Stimulated activated CD8-positive, alpha-beta memory T cell treated with anti-CD3 and anti-CD28 coated beads, Interleukin-4, amount 100 ng/mL, for 48 hours (primary cell): ENCODE measurements around the gene ZMYND19.
"Not testable (repeated sequence)": the region's sequence is repeated elsewhere in the genome, so short reads cannot be mapped to it uniquely, and the experiment has no call there.

Experiments
- DNase-seq: peaks from one replicate; pipeline ENCODE4 v3.0.0-alpha.2; 2020

ZMYND19 gene

DNA sequence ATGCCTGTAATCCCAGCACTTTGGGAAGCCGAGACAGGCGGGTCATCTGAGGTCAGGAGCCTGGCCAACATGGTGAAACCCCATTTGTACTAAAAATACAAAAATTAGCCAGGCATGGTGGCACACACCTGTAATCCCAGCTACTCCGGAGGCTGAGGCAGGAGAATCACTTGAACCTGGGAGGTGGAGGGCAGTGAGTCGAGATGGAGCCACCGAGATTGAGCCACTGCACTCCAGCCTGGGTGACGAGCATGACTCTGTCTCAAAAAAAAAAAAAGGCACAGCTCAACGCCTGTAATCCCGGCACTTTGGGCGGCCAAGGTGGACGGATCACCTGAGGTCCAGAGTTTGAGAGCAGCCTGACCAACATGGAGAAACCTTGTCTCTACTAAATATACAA is 36.7 kb downstream of the ZMYND19 start:
- DNase-seq = not testable (repeated sequence)

DNA sequence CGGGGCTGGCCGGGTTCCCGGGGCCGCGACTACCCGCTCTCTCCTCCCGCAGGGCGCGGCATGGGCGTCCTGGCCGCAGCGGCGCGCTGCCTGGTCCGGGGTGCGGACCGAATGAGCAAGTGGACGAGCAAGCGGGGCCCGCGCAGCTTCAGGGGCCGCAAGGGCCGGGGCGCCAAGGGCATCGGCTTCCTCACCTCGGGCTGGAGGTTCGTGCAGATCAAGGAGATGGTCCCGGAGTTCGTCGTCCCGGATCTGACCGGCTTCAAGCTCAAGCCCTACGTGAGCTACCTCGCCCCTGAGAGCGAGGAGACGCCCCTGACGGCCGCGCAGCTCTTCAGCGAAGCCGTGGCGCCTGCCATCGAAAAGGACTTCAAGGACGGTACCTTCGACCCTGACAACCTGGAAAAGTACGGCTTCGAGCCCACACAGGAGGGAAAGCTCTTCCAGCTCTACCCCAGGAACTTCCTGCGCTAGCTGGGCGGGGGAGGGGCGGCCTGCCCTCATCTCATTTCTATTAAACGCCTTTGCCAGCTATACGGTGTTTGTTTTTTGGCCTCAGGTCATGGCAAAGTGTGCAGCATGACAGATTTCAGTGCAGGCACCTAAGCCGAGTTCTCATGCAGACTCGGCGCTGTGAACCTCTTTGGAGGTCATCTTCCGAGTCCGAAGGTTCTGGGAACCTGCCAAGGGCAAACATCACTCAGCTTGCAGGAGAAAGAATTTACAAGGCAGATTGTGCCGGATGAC is 38.1 kb downstream of the ZMYND19 start:
- peak; percentile 48 for DNase-seq

DNA sequence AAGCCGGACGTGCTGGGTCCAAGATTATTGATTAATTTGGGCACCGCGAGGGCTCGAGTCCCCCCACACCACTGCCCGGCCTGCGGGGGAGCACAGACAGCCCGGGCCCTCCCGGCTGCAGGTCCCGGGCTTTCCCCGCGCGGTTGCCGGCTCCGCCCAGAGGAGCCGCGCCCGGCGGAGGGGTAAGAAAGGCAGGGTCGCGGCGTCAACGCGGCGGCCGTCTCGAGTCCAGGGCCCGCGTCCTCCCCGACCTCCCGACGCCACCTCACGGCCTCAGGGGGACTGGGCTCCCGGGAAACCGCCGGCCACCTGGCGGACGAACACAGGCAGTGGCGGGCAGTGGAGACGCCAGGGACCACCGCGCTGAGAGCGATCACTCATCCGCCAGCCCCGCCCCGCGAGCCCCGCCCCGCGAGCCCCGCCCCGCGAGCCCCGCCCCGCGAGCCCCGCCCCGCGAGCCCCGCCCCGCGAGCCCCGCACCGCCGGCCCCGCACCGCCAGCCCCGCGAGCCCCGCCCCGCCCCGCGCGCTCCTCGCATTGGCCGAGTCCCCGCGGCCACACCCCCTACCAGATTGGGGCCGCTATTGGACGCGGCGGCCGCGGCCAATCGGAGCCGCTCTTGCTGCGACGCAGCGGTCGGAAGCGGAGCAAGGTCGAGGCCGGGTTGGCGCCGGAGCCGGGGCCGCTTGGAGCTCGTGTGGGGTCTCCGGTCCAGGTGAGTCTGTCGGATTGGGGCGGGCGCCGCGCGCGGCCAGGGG is 38.9 kb downstream of the ZMYND19 start, which contains the start of gene MRPL41:
MRPL41 (plus strand) TSS at position 616 of the 758 bp plus-strand sequence. CDS start 203 bp downstream, outside the sequence.
- peak; percentile 90 for DNase-seq

DNA sequence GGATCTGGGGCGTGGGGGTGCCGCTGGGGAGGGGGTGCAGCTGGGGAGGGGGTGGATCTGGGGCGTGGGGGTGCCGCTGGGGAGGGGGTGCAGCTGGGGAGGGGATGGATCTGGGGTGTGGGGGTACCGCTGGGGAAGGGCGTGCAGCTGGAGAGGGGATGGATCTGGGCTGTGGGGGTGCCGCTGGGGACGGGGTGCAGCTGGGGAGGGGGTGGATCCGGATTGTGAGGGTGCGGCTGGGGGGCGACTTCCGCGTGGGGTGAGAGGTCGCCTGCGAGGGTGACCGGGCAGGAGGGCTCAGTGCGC is 39.4 kb downstream of the ZMYND19 start:
- not testable (repeated sequence) for DNase-seq

DNA sequence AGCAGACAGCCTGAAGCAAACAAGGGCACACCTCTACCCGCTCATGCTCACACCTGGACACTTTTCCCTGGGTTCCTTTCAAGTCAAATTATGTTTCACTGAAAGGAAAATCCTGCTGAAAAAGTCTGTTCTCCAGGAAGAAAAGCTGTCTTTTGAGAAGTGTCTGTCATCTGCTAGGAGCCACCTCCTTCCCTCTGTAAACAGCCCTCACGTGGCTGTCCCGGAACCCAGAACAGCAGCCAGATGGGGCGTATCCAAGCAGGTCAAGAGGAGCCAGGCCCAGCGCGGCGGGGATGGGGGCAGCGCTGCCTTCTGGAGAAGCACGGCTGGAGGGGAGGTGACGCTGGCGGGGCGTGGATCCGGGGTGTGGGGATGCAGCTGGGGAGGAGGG is 40.1 kb downstream of the ZMYND19 start, which contains the start of gene PNPLA7:
PNPLA7 (minus strand) TSS at position 172 of the 391 bp plus-strand sequence. CDS start 205 bp downstream, outside the sequence.
- peak; percentile 59 for DNase-seq

DNA sequence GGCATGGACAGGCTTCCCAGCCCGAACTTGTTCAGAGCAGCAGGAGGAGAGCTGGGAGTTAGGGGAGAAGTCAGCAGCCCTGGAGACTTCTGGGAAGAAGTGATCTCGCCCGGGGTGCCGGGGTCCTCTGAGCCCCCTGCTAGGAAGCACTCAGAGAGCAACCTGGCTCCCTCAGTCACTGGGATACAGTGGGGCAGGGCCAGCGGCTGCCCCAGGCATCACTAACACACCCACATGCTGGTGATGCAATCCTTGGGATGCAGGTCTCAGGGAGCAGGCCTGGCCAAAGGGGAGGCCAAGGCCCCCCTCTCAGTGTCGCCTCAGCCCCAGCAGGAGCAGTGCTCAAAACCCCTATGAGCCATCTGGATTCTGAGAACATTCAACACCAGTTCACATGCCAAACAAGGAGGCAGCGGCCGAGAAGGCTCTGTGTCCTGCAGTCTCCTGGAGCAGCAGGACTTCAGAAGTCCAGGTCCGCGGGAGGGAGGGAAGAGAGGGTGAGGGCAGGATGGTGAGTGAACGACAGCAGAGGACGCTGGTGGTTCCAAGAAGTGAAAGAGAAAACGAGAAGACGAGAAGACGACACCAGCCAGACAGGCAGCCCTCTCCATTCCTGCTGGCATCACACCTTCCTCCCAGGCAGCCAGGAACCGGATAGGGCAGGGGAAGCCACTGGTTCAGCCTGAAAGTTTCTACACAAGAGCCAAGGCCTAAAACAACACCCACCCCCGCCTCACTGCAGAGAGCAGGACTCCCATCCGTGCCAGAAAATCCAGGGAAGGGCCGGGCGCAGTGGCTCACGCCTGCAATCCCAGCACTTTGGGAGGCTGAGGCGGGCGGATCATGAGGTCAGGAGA is 42.4 kb downstream of the ZMYND19 start:
- no peak for DNase-seq

DNA sequence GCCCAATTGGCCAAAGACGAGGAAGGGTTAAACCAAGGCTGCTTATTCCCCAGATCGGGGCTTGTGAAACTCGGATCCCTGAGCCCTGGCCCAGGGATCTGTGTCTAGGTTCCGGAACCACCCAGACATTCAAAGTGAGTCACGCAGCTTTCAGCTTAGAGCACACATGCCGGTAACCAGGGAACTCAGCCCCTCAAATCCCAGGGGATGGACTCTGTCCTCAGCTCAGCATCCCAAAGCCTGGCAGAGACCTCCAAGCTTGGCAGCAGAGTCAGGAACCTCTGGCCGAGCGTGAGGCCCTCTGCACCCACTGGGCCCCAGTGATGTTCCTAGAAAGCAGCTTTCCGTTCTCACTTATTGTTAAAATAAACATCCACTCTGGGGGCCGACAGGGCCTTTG is 45.2 kb downstream of the ZMYND19 start:
- DNase-seq = no peak

DNA sequence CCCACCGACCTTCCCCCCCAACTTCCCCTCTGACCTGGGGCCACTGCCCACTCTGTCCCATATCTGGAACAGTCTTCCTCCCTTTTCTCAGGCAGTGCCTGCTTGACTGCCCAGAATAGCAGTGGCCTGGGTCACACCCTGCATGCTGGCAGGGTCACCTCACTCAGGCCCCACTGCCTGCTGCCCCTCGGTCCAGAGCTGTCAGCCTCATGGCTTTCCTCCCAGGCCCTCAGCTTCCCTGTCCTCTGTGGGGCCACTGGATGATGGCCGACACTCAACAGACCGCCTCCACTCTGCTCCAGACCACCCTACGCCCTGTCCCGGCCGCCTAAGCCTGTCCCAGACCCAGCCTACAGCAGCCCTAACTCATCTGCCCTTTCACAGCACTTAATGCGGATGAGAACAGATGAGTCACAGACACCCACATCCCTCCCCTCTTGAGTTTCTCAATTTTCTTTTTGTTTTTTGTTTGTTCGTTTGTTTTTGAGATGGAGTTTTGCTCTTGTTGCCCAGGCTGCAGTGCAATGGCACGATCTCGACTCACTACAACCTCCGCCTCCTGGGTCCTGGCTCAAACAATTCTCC is 46.0 kb downstream of the ZMYND19 start:
- DNase-seq = no peak

DNA sequence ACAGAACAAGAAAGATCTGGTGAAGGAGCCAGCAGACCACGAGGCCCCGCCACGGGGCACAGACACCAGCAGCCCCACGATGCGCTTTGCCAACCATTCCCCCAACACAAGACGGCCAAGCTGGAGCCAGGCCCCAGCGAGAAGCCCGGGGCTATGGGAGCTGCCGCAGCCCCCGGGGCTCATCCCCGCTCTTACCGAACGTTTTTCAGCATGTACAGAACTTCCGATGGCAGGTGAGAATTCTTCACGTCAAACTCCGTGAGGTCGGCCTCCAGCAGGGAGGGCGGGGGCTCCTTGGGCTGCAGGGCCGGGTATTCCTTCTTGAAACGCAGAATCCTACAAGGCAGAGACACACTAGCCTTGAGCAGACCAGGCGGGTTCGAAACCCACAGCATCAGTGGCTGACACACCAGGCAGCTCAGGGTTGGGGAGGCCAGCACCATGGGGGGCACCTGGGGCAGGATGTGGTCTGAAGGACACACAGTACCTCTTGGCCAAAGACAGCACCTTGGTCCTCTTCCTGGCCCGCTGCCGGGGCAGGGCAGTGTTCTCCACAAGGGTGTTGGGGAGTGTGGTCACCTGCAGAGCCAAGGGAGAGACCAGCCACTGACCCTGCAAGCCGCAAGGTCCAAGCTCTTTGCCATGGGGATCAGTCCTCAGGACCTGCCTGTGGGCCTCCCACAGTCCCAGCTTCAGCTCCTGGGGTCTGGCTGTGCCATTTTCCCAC is 46.9 kb downstream of the ZMYND19 start:
- DNase-seq = no peak

DNA sequence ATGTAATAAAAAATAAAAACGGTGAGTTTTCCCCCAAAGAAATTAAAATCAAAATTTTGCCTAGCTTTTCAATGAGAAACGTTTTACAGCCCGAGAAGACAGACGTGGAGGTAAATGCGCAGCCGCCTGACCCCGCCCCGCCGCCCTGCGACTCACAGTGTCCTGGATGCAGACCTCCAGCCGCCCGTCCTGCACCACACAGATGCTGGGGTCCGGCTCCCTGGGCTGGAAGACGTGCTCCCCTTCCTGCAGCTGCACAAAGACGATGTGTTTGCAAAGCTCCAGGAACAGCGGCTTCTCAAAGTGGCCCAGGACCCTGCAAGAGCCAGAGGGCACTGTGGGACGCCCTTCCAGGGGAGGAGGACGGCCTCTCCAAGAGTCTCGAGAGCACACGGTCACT is 47.8 kb downstream of the ZMYND19 start:
- DNase-seq = no peak

DNA sequence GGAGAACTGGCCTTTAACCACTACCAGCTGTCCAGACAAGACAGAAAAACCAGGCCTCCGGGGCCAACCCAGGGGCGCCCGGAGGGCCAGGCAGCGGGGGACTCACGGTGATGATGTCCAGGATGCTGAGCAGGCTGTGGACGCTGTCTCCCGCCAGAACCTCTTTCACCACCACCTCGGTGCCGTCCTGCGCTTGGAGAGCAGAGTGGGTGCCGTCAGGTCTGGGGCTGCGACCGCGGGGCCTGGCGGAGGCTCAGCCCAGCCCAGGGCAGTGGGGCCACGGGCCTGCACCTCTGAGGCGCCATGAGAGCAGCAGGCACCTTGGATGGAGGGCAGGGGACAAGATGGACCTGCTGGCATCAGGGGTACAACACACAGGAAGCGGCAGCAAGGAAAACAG is 49.8 kb downstream of the ZMYND19 start:
- DNase-seq = no peak

DNA sequence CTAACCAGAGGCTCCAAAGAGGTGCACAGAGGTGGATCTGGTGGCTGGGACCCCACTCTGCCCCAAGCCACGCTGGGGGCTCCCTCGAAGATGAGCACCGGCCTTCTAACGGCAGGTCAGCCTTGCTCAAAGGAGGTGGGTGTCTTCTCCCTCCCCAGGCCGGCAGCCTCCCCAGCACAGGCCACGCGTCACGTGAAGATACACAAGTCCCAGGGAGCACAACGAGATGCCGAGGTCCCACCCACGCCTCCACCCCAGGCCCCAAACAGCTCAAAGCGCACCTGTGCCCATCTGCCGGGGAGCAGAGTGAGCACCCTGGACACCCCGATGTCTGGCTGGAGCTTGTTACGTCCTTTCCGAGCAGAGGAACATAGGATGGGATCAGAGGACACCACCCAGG is 52.3 kb downstream of the ZMYND19 start:
- no peak for DNase-seq

DNA sequence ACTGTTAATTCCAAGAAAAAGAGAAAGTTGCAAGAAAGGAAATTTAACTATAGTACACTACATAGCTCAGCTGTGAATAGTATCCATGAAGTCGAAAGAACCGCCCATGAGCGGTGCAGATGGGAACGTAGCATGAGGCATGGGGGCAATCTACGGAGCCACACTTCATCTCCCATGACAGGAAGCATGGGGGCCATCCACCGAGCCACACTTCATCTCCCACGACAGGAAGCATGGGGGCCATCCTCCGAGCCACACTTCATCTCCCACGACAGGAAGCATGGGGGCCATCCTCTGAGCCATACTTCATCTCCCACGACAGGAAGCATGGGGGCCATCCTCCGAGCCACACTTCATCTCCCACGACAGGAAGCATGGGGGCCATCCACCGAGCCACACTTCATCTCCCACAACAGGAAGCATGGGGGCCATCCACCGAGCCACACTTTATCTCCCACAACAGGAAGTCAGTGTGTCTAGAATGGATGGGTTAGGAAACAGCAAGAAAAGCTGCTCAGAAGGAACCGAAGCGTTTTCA is 53.6 kb downstream of the ZMYND19 start:
- not testable (repeated sequence) for DNase-seq

DNA sequence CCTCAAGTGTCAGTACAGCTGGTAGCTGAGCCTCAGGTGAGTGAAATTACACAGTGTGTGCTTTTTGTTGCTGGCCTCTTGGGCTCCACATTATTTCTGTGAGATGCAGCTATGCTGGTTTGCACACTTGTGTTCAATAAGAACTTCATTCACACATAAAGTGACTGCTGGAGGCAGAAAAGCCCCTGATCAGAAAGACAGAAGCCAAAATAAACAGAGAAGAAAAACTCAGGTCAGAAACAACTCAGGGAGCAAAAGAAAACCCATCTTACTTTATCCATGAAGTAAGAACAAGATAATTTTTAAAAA is 55.2 kb downstream of the ZMYND19 start:
- no peak for DNase-seq

DNA sequence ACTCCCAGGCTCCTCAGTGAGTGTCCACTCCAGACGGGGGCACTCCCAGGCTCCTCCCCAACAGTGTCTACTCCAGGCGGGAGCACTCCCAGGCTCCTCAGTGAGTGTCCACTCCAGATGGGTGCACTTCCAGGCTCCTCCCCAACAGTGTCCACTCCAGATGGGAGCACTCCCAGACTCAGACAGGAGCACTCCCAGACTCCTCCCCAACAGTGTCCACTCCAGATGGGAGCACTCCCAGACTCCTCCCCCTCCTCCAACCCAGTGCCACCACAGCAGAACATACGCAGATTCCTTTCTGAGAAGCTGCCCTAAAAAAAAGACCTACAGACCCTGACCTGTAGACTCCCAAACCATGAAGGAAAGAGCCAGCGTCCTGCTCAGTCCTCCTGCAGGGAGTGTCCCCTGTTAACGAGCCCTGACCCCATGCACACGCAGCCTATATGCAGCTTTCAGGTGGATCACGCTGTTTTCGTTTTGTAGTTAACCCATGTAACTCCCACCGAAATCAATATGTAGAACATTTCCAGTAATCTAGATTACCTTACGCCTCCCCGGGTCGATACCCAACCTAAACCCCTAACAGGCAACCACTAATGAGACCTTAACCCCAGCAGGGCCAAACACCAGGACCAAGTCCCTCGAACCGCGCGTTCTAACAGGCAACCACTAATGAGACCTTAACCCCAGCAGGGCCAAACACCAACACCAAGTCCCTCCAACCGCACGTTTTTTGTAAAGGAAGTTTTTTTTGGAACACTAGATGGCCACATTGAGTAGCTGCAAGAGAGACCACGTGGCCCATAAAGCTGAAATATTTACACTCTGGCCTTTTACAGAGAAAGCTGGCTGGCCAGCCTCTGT is 55.8 kb downstream of the ZMYND19 start:
- no peak for DNase-seq

DNA sequence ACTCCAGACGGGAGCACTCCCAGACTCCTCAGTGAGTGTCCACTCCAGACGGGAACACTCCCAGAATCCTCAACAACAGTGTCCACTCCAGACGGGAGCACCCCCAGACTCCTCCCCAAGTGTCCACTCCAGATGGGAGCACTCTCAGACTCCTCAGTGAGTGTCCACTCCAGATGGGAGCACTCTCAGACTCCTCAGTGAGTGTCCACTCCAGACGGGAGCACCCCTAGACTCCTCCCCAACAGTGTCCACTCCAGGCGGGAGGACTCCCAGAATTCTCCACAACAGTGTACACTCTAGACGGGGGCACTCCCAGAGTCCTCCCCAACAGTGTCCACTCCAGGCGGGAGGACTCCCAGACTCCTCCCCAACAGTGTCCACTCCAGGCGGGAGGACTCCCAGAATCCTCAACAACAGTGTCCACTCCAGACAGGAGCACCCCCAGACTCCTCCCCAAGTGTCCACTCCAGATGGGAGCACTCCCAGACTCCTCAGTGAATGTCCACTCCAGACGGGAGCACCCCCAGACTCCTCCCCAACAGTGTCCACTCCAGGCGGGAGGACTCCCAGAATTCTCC is 57.3 kb downstream of the ZMYND19 start:
- DNase-seq = not testable (repeated sequence)
